ENCODE results near the gene HSF4.

- TF ChIP-seq EP300 (IDR thresholded peaks at IDR 0.05): no peak
- TF ChIP-seq, protein P1, sequence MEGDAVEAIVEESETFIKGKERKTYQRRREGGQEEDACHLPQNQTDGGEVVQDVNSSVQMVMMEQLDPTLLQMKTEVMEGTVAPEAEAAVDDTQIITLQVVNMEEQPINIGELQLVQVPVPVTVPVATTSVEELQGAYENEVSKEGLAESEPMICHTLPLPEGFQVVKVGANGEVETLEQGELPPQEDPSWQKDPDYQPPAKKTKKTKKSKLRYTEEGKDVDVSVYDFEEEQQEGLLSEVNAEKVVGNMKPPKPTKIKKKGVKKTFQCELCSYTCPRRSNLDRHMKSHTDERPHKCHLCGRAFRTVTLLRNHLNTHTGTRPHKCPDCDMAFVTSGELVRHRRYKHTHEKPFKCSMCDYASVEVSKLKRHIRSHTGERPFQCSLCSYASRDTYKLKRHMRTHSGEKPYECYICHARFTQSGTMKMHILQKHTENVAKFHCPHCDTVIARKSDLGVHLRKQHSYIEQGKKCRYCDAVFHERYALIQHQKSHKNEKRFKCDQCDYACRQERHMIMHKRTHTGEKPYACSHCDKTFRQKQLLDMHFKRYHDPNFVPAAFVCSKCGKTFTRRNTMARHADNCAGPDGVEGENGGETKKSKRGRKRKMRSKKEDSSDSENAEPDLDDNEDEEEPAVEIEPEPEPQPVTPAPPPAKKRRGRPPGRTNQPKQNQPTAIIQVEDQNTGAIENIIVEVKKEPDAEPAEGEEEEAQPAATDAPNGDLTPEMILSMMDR (IDR thresholded peaks at IDR 0.05): no peak
- TF ChIP-seq POLR2AphosphoS5 (IDR thresholded peaks at IDR 0.05): no peak
Measured at GRCh38 chr16:67148656-67149275, 15.8 kb upstream of the HSF4 start.
